GM19452 (cell line): Measurements from ENCODE around the gene PIK3R5.
"Not testable (repeated sequence)": the region's sequence is repeated elsewhere in the genome, so short reads cannot be mapped to it uniquely, and the experiment has no call there.

Experiments used
- ATAC-seq: cut with Tn5 transposase; IDR thresholded peaks from one replicate; pipeline ENCODE4 v1.9.1; 2021; ENCODE audit not compliant: unreplicated experiment

The PIK3R5 gene

DNA sequence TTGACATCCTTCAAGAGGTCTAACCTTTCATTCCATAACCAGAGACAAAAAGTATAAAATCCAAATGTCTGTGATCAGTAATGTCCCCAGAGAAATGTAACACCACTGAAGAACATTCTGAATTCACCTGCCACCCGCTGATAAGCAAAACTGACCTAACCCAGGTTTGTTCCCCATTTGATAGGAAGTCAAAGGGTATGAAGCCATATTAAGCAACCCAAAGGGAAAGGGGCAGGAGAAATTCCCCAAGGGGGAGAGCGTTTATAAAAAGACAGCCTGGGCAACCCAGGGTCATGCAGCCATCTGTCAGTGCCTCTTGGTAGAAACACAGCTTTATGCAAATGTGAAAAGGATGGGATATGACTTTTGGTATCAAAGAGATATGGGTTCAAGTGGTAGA lies 67.4 kb downstream of the PIK3R5 start:
- no peak for ATAC-seq

DNA sequence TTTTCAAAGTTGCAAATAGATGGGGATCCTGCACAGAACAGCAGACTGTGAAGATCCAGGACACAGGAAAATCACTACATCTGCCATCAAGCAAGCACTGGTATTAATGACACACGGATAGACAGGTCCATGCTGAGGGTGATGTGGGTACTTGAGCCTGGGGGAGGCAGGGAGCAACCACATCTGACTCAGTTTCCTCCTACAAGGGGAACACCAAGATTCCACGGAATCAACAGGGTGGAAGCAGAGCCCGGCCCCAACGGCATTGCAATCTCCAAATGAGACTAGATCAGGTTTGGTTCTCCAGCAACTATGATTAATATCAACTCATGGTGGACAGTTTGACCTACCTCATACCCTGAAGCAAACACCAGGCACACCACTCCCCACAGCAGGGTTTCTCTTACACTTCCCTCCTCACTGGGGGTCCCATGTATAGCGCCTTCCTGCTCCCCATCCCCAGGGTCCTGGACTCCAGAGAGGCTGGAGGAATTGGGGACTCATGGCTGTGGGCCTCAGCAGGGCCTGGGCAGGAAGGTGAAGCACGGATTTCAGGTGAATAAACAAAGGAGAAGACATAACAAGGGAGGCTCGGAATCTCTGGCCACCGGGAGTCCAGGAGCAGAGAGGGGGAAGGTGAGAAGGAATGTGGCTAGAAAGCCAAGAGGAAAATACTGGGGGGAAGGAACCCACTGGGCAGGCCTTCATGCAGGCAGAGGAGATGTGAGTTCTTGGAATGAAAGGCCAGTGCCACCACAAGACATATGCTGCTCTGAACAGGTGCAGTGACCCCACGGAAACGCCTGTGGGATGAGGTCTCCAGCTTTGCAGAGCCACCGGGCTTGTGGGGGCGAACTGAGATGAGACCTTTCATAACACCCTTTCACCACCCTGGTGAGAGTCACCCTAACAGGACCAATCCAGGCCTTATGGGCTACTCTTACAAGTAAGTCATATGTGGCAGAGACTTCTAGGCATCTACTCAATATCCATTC lies 68.6 kb downstream of the PIK3R5 start:
- no peak for ATAC-seq

DNA sequence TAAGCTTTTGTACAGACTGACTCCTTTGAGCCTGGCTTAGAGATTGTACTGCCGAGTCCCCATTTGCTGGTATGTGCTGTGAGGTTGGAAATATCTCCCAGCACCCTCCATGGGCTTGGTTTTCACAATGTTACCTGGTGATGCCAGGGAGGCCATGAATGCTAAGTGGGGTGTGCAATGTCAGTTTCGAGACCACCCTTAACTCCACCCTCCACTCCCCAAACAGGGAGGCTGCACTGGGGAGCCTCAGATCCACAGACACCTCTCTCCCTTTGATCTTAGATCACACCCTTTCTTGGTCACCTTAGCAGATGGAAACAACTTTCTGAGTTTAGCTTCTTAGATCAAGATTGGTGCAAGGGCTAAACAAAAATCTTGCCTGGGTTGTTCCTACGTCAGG lies 69.4 kb downstream of the PIK3R5 start:
- no peak for ATAC-seq

DNA sequence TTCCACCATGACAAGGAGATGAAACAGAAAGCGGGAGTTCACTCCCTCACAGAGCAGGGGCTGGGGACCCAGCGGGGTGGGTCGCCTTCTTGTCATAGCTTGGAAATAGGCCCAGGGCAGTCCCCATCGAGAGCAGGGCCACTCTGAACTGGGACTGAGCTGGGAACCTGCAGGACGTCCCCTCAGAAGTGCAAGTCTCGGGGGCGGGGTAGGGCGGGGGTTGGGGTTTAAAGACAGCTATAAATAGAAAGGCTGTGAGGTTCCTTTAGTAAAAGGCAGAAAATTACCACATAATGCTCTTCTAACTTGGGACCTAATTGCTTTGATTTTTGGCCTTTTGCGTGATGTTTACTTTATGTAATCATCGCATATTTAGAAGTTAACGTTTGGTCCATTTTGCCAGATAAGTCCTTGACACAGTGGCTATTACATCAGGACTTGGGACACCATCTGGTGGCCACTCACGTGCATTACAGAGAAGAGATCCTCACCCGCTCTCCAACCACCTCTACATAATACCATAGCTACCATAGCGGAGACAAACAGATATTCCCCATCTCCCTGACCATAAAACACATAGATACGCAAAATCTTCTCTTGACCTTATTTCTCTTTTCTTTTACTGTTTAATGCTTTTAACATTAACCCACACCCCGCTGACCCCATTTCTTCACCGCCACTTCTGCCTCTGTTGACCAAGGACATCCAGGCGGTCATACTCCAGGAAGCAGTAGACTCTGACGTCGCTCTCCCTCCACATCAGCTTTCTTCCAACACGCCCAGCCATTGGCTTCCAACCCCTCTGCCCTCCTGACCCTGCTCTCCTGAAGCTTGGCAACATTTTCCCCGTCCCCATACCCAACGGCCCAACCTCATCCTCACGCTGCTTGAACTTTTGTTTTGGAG lies 70.6 kb downstream of the PIK3R5 start:
- no peak for ATAC-seq

DNA sequence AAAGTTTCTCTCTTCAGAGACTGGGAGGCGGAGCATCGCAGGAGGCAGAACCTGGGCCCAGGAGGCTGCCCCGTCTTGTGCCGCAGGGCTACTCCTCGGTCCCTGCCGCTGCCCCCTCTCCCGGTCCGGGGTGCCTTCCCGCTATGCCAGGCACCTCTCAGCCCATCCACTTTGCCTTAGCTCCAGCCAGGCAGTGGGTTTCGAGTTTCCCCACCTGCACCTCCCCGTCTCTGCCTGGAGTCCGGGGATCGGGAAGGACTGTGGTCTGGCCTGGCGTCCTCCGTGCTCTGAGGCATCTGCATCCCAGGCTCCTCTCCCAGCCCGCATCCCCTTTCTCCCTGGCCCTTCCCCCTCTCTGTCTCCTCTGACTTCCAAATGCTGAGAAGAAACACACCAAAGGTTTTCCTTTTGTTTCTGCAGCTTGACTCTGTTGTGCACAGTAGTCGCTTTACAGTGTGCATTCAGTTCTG lies 71.3 kb downstream of the PIK3R5 start:
- ATAC-seq: no peak

DNA sequence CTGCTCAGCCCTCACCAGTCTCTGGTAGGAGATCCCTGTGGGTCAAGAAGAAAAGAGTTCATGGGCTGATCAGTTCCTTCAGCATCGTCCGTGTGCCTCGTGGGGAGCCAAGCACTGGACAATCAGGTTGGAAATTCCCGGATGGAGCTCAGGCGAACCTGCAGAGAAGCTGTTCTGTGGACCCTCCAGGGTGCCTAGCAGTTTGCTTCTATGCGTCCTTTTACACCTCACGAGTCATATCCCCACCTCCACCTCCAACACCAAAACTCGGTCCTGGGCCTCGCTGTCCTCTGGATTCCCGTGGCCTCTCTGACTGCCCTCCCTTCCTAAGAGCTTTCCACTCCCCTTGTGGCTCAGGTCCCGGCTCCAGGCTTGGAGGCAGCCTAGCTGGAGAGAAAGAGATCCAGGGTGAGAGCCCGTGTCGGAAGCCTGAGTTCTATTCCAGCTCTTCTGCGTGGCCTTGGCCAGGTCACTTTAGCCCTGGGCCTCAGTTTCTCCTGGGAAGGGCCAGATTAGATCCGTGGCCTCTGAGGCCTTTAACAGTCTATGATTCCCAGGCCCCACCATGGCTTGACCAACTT lies 71.8 kb downstream of the PIK3R5 start:
- ATAC-seq: no peak

DNA sequence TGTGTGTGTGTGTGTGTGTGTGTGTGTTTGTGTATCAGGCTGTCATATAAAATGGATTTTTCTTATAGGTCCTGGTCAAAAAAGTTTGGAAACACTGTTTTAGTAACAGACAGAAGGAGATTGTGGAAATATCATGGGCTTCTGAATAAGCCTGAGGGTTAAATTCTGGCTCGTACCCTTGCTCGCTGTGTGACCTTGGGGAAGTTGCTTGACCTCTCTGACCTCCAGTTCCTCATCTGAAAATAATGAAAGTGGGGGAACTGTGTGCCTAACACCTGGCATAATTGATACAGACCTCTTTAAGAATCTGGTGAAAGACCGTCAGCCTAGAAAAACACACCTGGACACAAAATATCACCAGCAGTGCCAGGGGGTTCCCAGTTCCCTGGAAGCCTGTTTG lies 72.4 kb downstream of the PIK3R5 start:
- no peak for ATAC-seq

DNA sequence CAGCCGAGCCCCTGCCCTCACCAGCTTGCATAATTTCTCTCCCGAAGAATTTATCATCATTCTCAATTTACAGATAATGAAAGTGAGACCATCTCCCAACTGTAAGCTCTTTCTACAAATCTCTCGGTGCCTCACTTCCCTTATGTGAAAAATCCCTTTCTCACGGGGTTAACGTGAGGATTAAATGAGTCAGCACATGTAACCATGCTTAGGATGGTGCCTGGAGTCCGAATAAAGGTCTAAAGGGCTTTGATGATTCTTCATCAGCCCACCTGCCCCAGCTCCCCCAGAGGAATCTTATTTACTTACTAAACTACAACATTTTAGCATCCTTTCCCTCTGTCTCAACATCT lies 73.2 kb downstream of the PIK3R5 start:
- peak; percentile 59 for ATAC-seq

DNA sequence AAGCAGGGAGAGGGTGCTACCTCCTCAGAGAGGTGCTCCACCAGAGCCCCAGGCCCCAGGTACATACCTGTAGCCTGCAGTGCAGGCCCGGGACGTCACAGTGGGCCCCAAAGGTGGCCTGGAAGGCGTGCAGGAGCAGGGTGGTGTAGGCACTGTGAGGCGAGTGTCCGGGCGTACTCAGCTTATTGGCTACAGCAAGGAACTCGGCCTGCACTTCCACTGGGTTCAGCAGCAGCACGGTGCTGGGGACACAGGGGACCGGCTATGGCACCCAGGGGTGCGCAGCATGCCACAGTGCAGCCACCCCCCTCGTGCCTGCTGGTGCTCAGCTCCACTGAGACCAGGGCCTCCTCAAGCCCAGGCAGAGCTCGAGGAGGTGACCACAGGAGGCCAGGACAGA lies 74.8 kb downstream of the PIK3R5 start:
- no peak for ATAC-seq

DNA sequence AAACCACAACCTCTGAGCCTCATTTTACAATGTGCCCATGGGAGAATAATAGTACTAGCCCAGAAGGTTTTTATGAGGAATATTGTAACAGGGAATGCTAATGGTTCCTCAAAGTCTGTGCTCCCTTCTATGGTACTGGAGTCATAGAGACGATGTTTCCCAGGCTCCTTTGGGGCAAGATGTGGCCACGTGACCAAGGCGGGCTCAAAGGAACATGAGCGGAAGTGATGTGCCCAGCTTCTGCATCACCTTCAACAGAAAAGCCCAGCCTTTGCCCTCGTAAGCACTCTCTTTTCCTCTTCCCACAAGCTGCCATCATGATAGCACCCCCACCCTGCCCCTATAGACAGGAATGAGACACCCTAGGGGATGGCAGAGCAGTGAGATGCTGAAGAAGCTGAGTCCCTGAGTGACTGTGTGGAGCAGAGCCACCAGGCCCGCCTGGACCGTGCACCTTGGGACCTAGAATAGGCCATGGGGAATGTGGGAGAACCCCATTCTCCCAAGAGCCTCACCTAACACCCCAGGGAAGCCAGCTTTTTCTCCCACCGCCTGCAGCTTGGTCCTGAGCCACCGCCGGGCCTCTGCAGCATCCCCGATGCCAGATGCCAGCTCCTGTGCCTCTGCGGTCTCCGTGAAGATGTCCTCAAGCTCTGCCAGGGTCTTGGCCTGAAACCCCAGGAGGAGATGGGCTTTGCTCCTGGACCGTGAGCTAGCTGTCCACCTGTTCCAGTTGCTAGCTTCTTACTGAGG lies 75.9 kb downstream of the PIK3R5 start:
- no peak for ATAC-seq

DNA sequence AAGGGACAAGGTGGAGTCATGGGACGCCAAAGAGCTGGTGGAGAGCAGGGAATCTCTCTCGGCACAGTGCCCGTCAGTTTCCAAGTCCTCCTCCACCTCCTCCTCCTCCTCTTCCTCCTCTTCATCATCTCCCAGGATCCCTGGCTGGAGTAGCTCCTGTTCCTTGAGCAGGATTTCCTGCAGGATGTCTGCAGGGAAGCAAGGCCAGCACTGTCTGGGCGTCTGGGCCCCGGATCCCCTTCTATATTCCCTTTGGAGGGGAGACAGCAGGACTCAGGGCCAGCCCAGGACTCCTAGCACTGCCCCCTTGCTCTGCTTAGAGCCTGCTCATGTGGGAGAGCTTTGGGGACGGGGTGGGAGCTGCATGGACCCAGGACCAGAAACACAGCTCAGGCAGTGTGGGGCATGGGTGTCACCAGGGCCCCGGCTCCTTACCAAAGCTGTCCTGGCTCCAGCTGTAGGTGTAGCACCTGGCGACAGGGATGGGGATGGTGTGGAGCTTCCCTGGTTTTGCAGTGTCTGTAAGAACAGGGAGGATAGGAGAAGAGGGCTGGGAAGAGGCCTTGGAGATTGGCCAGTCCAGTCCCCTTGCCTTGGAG lies 76.7 kb downstream of the PIK3R5 start:
- no peak for ATAC-seq

DNA sequence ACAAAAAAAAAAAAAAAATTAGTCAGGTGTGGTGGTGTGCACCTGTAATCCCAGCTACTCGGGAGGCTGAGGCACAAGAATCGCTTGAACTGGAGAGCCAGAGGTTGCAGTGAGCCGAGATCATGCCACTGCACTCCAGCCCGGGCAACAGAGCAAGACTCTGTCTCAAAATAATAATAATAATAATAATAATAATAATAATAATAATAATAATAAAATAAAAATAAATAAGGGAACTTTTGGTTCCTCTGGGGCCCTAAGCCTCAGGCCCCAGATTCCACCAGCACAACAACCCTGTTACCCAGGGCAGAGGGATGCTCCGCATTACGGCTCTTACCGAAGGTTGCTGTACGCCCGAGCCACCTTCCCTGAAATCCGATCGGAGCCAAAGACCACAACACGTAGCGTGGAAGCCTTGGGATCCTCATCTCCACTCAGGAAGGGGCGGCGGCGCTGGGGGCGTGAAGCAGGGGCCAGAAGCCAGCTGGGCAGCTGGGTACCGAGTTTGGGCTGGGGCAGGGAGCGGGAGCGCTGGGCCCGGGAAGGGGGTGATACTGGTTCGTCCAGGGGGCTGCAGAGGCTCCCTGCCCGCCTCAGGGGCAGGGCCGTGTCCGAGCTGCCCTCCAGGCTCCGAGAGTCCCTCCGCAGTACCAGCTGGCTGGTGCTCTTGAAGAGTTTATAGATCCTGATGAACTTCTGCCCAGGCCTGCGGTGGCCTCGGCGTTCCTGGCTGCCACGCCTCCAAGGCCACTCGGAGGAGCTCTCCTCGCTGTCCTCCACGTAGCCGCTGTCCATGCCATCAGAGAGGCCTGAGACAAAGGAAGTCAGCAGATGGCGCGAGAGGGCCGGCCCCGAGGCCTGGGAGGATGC lies 77.4 kb downstream of the PIK3R5 start:
- no peak for ATAC-seq

DNA sequence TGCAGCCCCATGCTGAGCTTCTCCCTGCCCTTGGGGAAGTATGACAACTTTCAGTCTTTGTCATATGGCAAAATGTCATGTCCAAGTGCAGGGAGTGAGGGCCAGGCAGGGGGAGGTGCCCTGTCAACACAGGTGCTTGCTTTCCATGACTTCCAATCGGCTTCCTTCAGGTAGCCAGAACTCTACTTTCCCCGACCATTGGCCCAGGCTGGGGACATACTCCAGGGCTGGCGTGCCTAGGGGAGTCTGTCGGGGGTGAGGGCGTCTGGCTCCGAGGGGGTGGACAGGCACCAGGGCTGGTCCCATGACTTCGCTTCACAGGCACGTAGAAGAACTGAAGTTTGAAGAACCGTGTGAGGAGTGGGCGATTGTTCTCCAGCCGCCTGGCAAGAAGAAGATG lies 78.2 kb downstream of the PIK3R5 start:
- no peak for ATAC-seq

DNA sequence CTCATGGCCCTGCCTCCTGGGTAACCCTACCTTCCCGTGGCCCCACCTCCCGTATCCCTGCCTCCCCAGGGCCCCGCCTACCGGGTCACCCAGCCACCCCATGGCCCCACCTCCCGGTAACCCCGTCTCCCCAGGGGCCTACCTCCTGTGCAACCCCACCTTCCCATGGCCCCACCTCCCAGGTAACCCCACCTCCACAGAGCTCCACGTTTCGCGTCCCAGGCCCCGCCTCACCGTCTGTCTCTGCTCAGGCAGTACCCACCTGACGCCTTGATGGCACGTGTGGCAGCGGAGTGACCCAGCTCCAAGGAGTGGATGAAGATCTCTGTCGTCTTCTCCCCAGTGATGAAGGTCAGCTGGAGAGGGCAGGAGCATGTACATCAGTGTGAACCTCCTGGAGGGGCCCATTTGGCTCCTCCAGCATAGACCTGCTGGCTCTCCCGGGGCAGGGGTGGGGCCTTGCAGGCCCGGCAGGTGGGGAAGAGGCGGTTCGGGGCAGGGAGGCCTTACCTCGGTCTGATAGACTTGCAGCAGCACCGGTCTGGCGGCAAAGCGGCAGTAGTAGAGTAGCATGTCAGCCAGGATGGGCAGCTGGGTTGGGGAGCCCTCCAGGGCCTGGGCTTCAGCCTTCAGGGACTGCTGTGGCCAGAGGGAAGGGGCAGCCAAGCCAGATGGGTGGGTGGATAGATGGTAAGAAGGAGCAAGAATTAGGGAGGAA lies 79.4 kb downstream of the PIK3R5 start:
- no peak for ATAC-seq

DNA sequence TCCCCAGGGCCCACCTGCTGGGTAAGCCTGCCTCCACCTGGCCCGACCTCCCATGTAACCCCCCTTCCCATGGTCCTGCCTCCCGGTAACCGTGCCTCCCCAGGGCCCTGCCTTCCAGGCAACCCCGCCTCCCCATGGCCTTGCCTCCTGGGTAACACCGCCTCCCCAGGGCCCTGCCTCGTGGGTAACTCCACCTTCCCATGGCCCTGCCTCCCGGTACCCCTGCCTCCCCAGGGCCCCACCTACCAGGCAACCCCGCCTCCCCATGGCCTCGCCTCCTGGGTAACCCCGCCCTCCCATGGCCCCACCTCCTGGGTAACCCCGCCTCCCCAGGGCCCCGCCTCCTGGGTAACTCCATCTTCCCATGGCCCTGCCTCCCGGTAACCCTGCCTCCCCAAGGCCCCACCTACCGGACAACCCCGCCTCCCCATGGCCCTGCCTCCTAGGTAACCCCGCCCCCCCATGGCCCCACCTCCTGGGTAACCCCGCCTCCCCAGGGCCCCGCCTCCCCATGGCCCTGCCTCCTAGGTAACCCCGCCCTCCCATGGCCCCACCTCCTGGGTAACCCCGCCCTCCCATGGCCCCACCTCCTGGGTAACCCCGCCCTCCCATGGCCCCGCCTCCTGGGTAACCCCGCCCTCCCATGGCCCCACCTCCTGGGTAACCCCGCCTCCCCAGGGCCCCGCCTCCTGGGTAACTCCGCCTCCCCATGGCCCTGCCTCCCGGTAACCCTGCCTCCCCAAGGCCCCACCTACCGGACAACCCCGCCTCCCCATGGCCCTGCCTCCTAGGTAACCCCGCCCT lies 80.1 kb downstream of the PIK3R5 start:
- ATAC-seq: not testable (repeated sequence)

DNA sequence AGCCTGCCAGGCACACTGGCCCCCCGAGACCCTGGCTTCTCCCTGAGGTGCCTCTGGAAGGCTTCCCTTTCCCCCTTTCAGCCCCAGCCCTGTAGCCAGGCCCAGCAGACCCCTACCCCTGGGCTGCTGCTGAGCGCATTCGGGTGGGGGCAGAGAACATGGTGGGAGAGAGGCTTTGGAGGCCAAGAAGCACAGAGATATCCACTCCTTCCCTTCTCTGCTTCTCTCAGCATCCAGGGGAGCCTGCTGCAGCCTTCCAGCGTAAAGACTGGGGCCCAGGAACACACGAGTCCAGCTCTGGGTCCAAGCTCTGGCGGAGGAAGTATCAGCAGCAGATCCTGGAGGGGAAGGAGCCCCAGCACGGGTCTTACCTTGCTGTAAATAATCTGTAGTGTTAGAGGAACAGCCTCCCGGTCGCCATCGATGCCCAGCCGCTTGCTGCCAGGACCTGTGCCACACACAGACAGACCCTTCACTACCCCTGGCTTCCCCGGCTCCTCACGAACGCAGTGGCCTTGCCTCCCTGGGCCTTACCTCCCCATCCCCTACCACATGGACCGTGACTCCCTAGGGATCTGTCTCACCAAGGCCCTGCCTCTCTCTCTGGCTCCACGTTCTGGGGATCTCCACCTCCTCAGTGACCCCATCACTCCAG lies 81.0 kb downstream of the PIK3R5 start:
- no peak for ATAC-seq

DNA sequence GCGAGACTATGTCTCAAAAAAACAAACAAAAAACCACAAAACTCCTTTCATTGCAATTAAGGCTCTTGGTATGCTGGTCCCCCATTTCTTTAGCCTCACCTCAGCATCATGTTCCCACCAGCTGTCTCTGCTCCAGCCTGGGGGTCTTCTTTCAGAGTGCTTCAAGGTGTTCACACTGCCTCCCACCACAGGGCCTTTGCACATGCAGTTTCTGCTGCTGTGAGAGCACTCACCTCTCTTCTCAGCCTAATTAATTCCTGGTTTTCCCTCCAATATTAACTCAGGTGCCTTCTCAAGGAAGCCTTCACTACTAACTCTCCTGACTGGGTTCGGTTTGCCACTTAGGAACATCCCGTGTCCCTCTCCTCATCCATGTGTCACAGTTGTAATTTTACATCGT lies 82.2 kb downstream of the PIK3R5 start:
- no peak for ATAC-seq
